CD4-positive, alpha-beta T cell (primary cell): Measurements from ENCODE around the gene TRIM33. TPM values are rescaled to one million over a fixed set of nuclear protein-coding genes. Genes with fewer than 3 reads are reported as not detected.

Experiments used
- ATAC-seq: fragments of 200-7000 bp; cut with Tn5 transposase; one replicate; pipeline ENCODE4 v1.10.0; 2022; ENCODE audit warnings: mild to moderate bottlenecking; ENCODE audit not compliant: poor library complexity
- CTCF ChIA-PET: fragments of 350-600 bp; sonication (Branson Sonifier 250); formaldehyde crosslinking; loops from one replicate; lab custom pipeline; 2021; ENCODE audit warnings: antibody characterized with exemption, inconsistent platforms; lab: Charles Lee
- POLR2A ChIA-PET: fragments of 350-600 bp; sonication (Branson Sonifier 250); formaldehyde crosslinking; loops from one replicate; lab custom pipeline; 2021; ENCODE audit warnings: antibody characterized with exemption, inconsistent platforms; lab: Charles Lee
- DNase-seq, 14 experiments: peaks; one replicate each; pipeline ENCODE4 v3.0.0-alpha.2; 2013 to 2020; ENCODE audit warnings: mixed read lengths in 2 of 14
- H3K27ac ChIP-seq, 2 donors: one replicate each; pipeline versions ENCODE4 v1.5.1 to v1.7.0; 2013; ENCODE audit warnings: low read length in 2 of 2, low read depth in 1 of 2, mild to moderate bottlenecking in 1 of 2
- H3K27me3 ChIP-seq, 2 experiments: 1 replicate in 1 of 2; 2 replicates in 1 of 2; pipeline versions ENCODE4 v1.6.1 to v1.7.0; 2013; ENCODE audit warnings: low read length in 2 of 2, control low read depth in 1 of 2, mild to moderate bottlenecking in 1 of 2, moderate library complexity in 1 of 2; ENCODE audit not compliant: insufficient read depth in 2 of 2, control insufficient read depth in 1 of 2
- H3K36me3 ChIP-seq: one replicate; pipeline ENCODE4 v1.6.1; 2013; ENCODE audit warnings: low read length, control low read depth; ENCODE audit not compliant: insufficient read depth
- H3K4me1 ChIP-seq: one replicate; pipeline ENCODE4 v1.6.1; 2013; ENCODE audit warnings: low read length, control low read depth; ENCODE audit not compliant: insufficient read depth
- H3K4me3 ChIP-seq: one replicate; pipeline ENCODE4 v1.5.1; 2013; ENCODE audit warnings: mild to moderate bottlenecking, low read length, moderate library complexity
- H3K9me3 ChIP-seq, 2 experiments: 1 replicate in 1 of 2; 2 replicates in 1 of 2; pipeline versions ENCODE4 v1.6.1 to v1.7.0; 2013; ENCODE audit warnings: low read length in 2 of 2, mild to moderate bottlenecking in 2 of 2, control low read depth in 1 of 2, moderate library complexity in 1 of 2; ENCODE audit not compliant: control insufficient read depth in 1 of 2, insufficient read depth in 1 of 2
- H3K27ac Mint-ChIP-seq: one replicate; pipeline ENCODE4 v1.8.0; 2020; ENCODE audit warnings: mixed read lengths
- H3K27me3 Mint-ChIP-seq: one replicate; pipeline ENCODE4 v1.8.0; 2021; ENCODE audit warnings: mixed read lengths
- H3K36me3 Mint-ChIP-seq: one replicate; pipeline ENCODE4 v1.8.0; 2021; ENCODE audit warnings: low read depth, mixed read lengths
- H3K4me1 Mint-ChIP-seq: one replicate; pipeline ENCODE4 v1.8.0; 2021; ENCODE audit warnings: low read depth, mixed read lengths
- H3K4me3 Mint-ChIP-seq: one replicate; pipeline ENCODE4 v1.8.0; 2020; ENCODE audit warnings: mild to moderate bottlenecking, mixed read lengths
- H3K9me3 Mint-ChIP-seq: one replicate; pipeline ENCODE4 v1.8.0; 2020; ENCODE audit warnings: mixed read lengths
- CTCF ChIP-seq: fragments of 200-600 bp; IDR thresholded peaks from one replicate; pipeline ENCODE4 v1.8.0; 2022; ENCODE audit warnings: antibody characterized with exemption, mild to moderate bottlenecking
- intact Hi-C, 2 experiments: fragments of 100-400 bp; cut with DNase I in 1 of 2; cut with micrococcal nuclease in 1 of 2; formaldehyde crosslinking; loops; one replicate each; pipeline versions ENCODE4 v1.15.1 to v1.9.0; 2023 to 2025; cut with DNase I, micrococcal nuclease
- total RNA-seq, 174 experiments: library from RNA in 2 of 174; stranded (reverse) in 2 of 174; gene quantifications; one replicate each; pipeline ENCODE4 v1.2.3 and lab custom pipeline; 2021 to 2026

The TRIM33 gene
- total RNA-seq, 2 experiments from 2014 or later: 42.6 to 45.0 TPM

DNA sequence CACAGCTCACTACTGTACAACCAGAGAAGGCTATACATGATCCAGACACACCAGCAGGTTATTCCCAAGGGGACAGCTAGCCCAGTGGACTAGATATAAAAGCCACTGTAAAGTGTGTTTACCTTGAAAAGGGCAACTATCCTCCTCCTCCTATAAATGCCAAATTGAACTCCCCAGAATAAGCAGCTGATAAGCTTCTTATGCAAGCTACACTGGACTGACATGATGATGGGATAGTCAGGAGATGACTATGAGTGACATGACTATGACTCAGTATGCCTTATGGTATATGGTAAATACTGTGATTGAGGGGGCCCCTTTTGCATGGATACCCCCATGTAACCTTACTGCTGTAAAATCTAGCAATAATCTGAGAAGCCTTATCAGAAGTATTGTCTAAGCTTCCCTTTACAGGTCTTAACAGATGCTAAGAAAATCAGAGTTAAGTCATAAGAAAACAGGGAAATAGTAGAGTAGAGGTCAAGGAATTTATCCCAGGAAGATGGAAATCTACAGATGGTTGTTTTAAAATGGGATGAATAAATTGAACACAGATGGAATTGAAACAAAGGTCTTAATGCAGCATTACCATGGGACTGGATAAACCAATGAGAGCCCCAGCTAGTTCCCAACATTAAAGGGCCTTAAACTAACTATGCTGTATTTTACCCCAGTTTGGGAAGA is 55.8 kb downstream of the TRIM33 start:
- DNase-seq (no peak), ATAC-seq (no peak)
- Mint-ChIP-seq H3K27ac (no peak overlapping the region), H3K9me3 (no peaks in the 10 kb centered on the region), H3K27me3 (no peaks in the 10 kb centered on the region), H3K36me3 (peaks cover 72% of the 10 kb centered on the region), H3K4me1 (peaks cover 18% of the 10 kb centered on the region), H3K4me3 (no peak overlapping the region)
- no peak overlapping the region for H3K27ac ChIP-seq
- no peak for TF ChIP-seq CTCF
- ChIA-PET CTCF (no interaction called here), POLR2A (interaction anchor here (0.9 kb wide), 2 partner anchors 9 to 55 kb away, joined by 3 to 4 read pairs; no protein-coding TSS in a partner anchor)
- no peaks in the 10 kb centered on the region for H3K9me3 ChIP-seq
- H3K36me3 ChIP-seq: peaks cover 51% of the 10 kb centered on the region
- no peaks in the 10 kb centered on the region for H3K4me1 ChIP-seq
- H3K4me3 ChIP-seq: no peak overlapping the region
- intact Hi-C loops: loop anchor here in 1 of 2 experiments (10.0 kb wide), 1 partner anchor 220 kb away; the partner anchor contains the start of gene DENND2C
- H3K27me3 ChIP-seq: no peaks in the 10 kb centered on the region

GRCh38 chr1:114454539-114454938 is 56.5 kb downstream of the TRIM33 start:
- H3K4me1 ChIP-seq: no peaks in the 10 kb centered on the region
- DNase-seq: no peak
- H3K9me3 Mint-ChIP-seq: no peaks in the 10 kb centered on the region
- no peak overlapping the region for H3K27ac ChIP-seq
- no peaks in the 10 kb centered on the region for H3K27me3 ChIP-seq
- H3K27ac Mint-ChIP-seq: no peak overlapping the region
- ATAC-seq: no peak
- no peak overlapping the region for H3K4me3 ChIP-seq
- intact Hi-C loops: loop anchor here in 1 of 2 experiments (10.0 kb wide), 1 partner anchor 220 kb away; the partner anchor contains the start of gene DENND2C
- H3K27me3 Mint-ChIP-seq: no peaks in the 10 kb centered on the region
- ChIA-PET POLR2A (interaction anchor here (0.9 kb wide), 2 partner anchors 9 to 56 kb away, joined by 3 to 4 read pairs; no protein-coding TSS in a partner anchor), CTCF (no interaction called here)
- H3K4me1 Mint-ChIP-seq: peaks cover 11% of the 10 kb centered on the region
- no peaks in the 10 kb centered on the region for H3K9me3 ChIP-seq
- H3K36me3 ChIP-seq: peaks cover 46% of the 10 kb centered on the region
- peaks cover 65% of the 10 kb centered on the region for H3K36me3 Mint-ChIP-seq
- no peak overlapping the region for H3K4me3 Mint-ChIP-seq
- no peak for TF ChIP-seq CTCF

DNA sequence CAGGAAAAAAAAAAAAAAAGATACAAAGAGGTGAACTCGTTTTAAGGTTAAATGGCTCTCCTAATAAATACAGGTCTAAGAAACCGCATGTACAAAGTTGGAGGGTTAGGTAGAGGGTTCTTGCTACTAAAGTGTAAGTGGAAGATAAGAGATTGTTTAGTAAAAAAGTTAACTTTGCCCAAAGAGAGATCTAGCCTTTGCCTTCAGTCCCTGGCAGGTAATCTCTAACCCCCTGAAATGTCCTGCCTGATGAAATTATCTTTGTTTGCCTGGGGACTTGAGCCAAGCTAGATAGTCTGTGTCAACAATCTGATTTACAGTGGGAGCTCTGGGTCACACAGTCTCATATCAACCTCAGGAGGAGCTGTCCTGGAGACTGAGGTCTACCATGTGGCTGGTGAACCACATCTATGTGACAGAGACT is 57.6 kb downstream of the TRIM33 start:
- TF ChIP-seq CTCF: no peak
- Mint-ChIP-seq H3K4me1 (peaks cover 4% of the 10 kb centered on the region), H3K9me3 (no peaks in the 10 kb centered on the region), H3K4me3 (no peak overlapping the region), H3K27ac (peak overlapping the region; percentile 36), H3K27me3 (no peaks in the 10 kb centered on the region), H3K36me3 (peaks cover 58% of the 10 kb centered on the region)
- H3K9me3 ChIP-seq: no peaks in the 10 kb centered on the region
- POLR2A ChIA-PET: no interaction called here
- no peak for DNase-seq
- peaks cover 45% of the 10 kb centered on the region for H3K36me3 ChIP-seq
- ATAC-seq: no peak
- CTCF ChIA-PET: no interaction called here
- intact Hi-C loops: loop anchor here in 1 of 2 experiments (10.0 kb wide), 1 partner anchor 221 kb away; the partner anchor contains the start of gene DENND2C
- no peaks in the 10 kb centered on the region for H3K27me3 ChIP-seq
- no peaks in the 10 kb centered on the region for H3K4me1 ChIP-seq
- H3K4me3 ChIP-seq: no peak overlapping the region
- no peak overlapping the region for H3K27ac ChIP-seq
